ENCODE data around the gene SLC22A5.

DNA sequence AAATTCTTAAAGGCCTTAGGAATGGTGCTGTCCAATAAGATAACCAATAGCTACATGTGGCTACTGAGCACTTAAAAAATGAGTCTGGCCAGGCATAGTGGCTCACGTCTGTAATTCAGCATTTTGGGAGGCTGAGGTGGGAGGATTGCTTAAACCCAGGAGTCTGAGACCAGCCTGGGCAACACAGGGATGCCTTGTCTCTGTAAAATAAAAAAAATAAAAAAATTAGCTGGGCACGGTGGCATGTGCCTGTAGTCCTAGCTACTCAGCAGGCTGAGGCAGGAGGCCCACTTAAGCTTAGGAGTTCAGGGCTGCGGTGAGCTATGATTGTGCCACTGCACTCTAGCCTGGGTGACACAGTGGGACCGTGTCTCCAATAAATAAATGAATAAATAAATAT, 1.3 kb upstream of the SLC22A5 start:
- TF ChIP-seq, protein P1, sequence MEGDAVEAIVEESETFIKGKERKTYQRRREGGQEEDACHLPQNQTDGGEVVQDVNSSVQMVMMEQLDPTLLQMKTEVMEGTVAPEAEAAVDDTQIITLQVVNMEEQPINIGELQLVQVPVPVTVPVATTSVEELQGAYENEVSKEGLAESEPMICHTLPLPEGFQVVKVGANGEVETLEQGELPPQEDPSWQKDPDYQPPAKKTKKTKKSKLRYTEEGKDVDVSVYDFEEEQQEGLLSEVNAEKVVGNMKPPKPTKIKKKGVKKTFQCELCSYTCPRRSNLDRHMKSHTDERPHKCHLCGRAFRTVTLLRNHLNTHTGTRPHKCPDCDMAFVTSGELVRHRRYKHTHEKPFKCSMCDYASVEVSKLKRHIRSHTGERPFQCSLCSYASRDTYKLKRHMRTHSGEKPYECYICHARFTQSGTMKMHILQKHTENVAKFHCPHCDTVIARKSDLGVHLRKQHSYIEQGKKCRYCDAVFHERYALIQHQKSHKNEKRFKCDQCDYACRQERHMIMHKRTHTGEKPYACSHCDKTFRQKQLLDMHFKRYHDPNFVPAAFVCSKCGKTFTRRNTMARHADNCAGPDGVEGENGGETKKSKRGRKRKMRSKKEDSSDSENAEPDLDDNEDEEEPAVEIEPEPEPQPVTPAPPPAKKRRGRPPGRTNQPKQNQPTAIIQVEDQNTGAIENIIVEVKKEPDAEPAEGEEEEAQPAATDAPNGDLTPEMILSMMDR (IDR thresholded peaks at IDR 0.05; ENCODE audit: low read length) = no peak
- TF ChIP-seq EZH2phosphoT487 (IDR thresholded peaks at IDR 0.05; ENCODE audit: low read length) = no peak
- TF ChIP-seq EZH2 (optimal IDR thresholded peaks at IDR 0.05; ENCODE audit: low read depth, low read length) = no peak

Data from MM.1S (cell line).